Measurements from ENCODE around the gene PRR16.
"Not testable (repeated sequence)": the region's sequence is repeated elsewhere in the genome, so short reads cannot be mapped to it uniquely, and the experiment has no call there.

PRR16 gene

GRCh38 chr5:120678279-120678678, 214.2 kb downstream of the PRR16 start:
- no peak for DNase-seq

- no peak for DNase-seq
Measured at GRCh38 chr5:120682851-120683250, 218.8 kb downstream of the PRR16 start.

GRCh38 chr5:120683580-120683979, 219.5 kb downstream of the PRR16 start:
- DNase-seq = no peak

GRCh38 chr5:120684213-120684612, 220.1 kb downstream of the PRR16 start:
- DNase-seq = no peak

- no peak for DNase-seq
Measured at GRCh38 chr5:120684749-120685415, 220.8 kb downstream of the PRR16 start.

- DNase-seq = no peak
Measured at GRCh38 chr5:120690621-120691407, 226.7 kb downstream of the PRR16 start.

GRCh38 chr5:120692325-120692724, 228.2 kb downstream of the PRR16 start:
- DNase-seq = no peak

GRCh38 chr5:120695368-120695880, 231.3 kb downstream of the PRR16 start:
- DNase-seq = no peak

- no peak for DNase-seq
Measured at GRCh38 chr5:120697147-120697546, 233.0 kb downstream of the PRR16 start.

- DNase-seq = not testable (repeated sequence)
Measured at GRCh38 chr5:120697670-120698327, 233.7 kb downstream of the PRR16 start.

GRCh38 chr5:120700653-120701052, 236.6 kb downstream of the PRR16 start:
- not testable (repeated sequence) for DNase-seq

- not testable (repeated sequence) for DNase-seq
Measured at GRCh38 chr5:120702817-120703538, 238.9 kb downstream of the PRR16 start.

GRCh38 chr5:120703918-120704587, 240.0 kb downstream of the PRR16 start:
- DNase-seq = no peak

- DNase-seq = no peak
Measured at GRCh38 chr5:120706877-120707276, 242.8 kb downstream of the PRR16 start.

- no peak for DNase-seq
Measured at GRCh38 chr5:120717381-120717780, 253.3 kb downstream of the PRR16 start.

- no peak for DNase-seq
Measured at GRCh38 chr5:120730214-120730613, 266.1 kb downstream of the PRR16 start.

- DNase-seq = no peak
Measured at GRCh38 chr5:120734033-120734432, 269.9 kb downstream of the PRR16 start.

GRCh38 chr5:120735076-120735475, 271.0 kb downstream of the PRR16 start:
- no peak for DNase-seq

All from activated effector memory CD4-positive, alpha-beta T cell treated with Interleukin-2 at 50 U/mL for 16 hours (primary cell).